NCI-H446 treated with DMSO at 0.1 percent for 48 hours (cell line): Measurements from ENCODE around the gene LSR.

Experiments
- DNase-seq: peaks from one replicate; lab custom pipeline; 2025; lab: John Stamatoyannopoulos, UW

Gene LSR

DNA sequence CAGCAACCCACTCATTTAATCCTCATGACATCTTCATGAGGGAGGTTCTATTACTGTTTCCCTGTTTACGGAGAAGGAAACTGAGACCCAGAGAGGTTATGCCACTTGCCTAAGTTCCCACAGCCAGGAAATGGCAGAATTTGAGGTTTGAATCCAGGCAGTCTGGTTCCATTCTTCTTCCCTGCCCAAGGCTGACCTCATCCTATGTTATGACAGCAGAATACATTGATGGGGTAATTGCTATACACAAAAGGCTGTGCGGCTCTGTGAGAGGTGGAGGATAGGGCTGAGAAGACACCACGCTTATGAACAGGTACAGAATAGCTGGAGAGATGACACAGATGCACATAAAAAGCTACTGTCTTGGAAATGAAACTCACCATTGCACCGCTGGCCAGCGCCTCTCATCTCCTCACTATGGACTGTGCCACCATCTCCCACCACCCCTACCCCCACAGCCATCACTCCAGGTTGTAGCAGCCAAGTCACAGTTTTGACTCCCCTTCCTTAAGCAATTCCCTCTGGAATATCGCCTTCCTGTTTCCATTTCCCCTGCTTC is 54.6 kb downstream of the LSR start:
- no peak for DNase-seq

- DNase-seq, result no peak
These were observed 55.2 kb downstream of the LSR start for GRCh38 chr19:35304036-35304435.

GRCh38 chr19:35305181-35305580 is 56.4 kb downstream of the LSR start:
- no peak for DNase-seq

GRCh38 chr19:35306473-35307246 is 57.9 kb downstream of the LSR start:
- DNase-seq, result no peak

GRCh38 chr19:35307931-35308330 is 59.1 kb downstream of the LSR start:
- DNase-seq, result no peak

GRCh38 chr19:35308910-35309309 is 60.1 kb downstream of the LSR start:
- DNase-seq, result no peak

GRCh38 chr19:35309481-35310279 is 60.9 kb downstream of the LSR start:
- no peak for DNase-seq

DNA sequence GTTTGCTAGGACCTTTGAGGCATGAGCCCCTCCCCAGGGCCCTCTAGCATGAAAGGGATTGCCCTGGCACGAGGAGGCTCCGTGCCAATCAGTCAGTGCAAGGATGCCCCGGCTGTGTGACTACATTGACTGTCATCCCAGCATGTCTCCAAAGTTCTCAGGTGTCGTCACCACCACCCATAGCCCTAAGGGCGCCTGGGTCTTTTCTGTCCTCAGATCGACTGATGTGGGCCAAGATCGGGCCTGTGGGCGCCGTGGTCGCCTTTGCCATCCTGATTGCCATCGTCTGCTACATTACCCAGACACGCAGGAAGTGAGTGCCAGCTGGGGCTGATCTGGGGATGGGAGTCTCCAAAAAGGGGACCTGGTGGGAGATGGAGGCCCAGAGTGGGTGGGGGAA is 61.5 kb downstream of the LSR start:
- no peak for DNase-seq

GRCh38 chr19:35310811-35311465 is 62.1 kb downstream of the LSR start:
- DNase-seq, result no peak

DNA sequence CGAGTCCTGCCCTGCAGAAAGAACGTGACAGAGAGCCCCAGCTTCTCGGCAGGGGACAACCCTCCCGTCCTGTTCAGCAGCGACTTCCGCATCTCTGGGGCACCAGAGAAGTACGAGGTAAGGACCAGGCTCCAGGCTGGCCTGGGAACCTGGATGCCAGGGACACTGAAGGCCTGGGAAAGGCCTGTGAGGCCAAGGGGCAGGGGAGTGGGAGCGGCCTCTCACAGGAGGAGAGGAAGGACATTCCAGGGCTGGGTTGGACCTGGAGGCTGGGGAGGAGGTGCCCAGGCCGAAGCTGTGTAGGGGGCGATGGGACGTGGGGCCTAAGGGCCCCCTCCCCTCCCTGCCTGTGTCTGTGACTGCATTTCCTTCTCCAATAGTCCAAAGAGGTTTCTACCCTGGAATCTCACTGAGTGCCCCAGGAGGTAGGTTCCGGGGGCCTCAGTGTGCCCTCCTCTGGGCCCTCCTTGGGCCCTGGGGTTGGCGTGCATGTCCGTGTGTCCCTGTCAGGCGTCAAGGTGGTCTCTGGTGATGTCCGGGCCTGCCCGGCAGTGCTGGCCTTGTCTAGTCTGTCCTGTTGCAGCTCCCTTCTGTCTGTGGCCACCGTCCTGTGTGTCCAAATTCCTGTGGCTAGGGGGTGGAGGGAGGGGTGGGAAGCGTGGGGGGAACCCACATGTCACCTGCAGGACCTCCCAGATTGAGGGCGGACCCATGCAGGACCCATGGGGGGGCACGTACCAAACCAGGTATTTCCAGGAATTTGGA is 63.3 kb downstream of the LSR start:
- DNase-seq, result no peak

DNA sequence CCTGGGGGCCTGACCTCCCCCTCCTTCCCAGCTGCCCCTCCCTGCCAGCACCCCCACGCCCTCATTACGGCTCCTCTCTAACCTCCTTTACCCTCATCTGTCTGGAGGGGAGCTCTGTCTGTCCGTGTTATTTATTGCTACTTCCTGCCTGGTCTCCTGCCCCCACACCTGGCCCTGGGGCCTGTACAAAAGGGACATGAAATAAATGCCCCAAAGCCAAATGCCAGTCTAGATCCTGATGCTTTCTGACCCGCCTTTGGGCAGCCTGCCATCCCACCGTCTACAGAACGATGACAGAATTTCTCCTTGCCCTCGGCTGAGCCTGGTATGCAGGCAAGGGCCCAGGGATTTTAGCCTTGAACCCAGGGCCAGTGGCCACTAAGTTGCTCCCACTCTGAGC is 64.8 kb downstream of the LSR start:
- no peak for DNase-seq

GRCh38 chr19:35314031-35314430 is 65.2 kb downstream of the LSR start:
- DNase-seq, result no peak

DNA sequence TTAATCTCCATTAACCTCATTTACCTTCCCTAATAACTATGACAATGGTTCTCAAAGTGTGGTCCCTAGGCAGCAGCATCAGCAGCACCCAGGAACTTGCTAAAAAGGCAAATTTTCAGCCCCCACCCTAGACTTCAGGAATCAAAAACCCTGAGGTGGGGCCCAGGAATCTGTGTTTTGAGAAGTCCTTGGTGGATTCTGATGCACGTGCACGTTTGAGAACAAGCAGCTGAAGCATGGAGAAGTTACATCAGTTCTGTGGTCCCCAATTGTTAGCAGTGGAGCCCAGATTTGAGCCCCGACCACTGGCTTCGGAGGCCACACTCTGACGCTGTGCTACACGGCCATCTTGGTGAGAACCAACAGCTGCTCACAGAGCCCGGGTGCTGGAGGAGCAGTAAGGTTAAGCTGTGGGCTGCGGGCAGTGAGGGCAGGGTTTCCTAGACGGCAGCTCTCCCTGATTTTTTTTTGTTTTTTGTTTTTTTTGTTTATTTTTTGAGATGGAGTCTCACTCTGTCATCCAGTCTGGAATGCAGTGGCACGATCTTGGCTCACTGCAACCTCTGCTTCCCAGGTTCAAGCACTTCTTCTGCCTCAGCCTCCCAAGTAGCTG is 66.2 kb downstream of the LSR start:
- DNase-seq, result no peak

DNA sequence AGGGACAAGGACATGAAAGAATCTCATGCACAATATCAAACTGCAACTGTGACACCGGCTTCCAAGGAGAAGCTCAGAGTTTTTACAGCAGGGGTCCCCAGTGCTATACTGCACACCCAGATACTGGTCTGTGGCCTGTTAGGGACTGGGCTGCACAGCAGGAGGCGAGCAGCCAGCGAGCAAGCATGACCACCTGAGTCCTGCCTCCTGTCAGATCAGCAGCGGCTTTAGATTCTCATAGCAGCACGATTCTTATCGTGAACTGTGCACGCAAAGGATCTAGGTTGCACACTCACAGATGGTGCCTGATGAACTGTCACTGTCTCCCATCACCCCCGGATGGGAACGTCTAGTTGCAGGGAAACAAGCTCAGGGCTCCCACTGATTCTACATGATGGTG is 67.1 kb downstream of the LSR start:
- no peak for DNase-seq

- DNase-seq, result no peak
These were observed 67.8 kb downstream of the LSR start for GRCh38 chr19:35316560-35316959.
